ENCODE results near the gene PIGB.
"Not testable (repeated sequence)": the region's sequence is repeated elsewhere in the genome, so short reads cannot be mapped to it uniquely, and the experiment has no call there.

PIGB gene

GRCh38 chr15:55279746-55280351, 39.2 kb upstream of the PIGB start:
- TF ChIP-seq CTCF (IDR thresholded peaks at IDR 0.05; ENCODE audit: low read depth, low read length), result no peak
- no peak overlapping the region for H3K4me3 ChIP-seq (ENCODE audit: low read depth, low read length)

GRCh38 chr15:55280589-55280988, 38.4 kb upstream of the PIGB start:
- not testable (repeated sequence) for H3K4me3 ChIP-seq (ENCODE audit: low read depth, low read length)

DNA sequence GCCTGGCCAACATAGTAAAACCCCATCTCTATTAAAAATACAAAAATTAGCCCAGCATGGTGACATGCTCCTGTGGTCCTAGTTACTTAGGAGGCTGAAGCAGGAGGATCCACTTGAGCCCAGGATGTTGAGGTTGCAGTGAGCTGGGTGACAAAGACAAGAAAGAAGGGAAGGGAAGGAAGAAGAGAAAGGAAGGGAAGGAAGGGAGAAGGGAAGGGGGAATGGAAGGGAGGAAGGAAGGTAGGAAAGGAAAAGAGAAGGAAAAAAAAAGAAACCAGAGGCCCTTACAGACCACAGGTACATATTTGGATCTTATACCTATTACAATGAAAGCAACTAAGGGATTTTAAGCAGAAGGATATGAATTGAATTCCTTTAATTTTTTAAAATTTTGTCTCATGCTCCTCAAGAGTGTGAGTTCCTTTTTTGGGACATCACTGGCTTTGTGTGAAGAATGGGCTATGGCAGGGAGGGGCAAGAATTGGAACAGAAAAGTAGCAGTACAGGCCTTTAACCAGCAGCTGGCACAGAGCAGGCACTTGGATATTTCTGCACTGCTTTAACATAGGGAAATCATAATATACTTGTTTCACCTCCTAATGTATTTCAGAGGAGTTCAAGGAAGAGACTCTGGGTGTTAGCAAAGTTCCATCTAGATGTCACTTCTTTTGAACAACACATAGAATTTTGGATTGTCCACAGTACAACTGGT, 37.3 kb upstream of the PIGB start:
- no peak overlapping the region for H3K4me3 ChIP-seq (ENCODE audit: low read depth, low read length)
- no peak for TF ChIP-seq CTCF (IDR thresholded peaks at IDR 0.05; ENCODE audit: low read depth, low read length)

GRCh38 chr15:55282284-55282833, 36.7 kb upstream of the PIGB start:
- 0 out of 2 replicates have a peak overlapping the region, but pooled peaks have one; percentile 13 for H3K4me3 ChIP-seq (ENCODE audit: low read depth, low read length)
- TF ChIP-seq CTCF (IDR thresholded peaks at IDR 0.05; ENCODE audit: low read depth, low read length), result no peak

GRCh38 chr15:55283379-55284147, 35.5 kb upstream of the PIGB start:
- no peak overlapping the region for H3K4me3 ChIP-seq (ENCODE audit: low read depth, low read length)

GRCh38 chr15:55284426-55284825, 34.6 kb upstream of the PIGB start:
- H3K4me3 ChIP-seq (ENCODE audit: low read depth, low read length), result no peak overlapping the region
- TF ChIP-seq CTCF (IDR thresholded peaks at IDR 0.05; ENCODE audit: low read depth, low read length), result no peak

More at GRCh38 chr15:55283379-55284147, 35.5 kb upstream of the PIGB start:
- no peak for TF ChIP-seq CTCF (IDR thresholded peaks at IDR 0.05; ENCODE audit: low read depth, low read length)

- H3K4me3 ChIP-seq (ENCODE audit: low read depth, low read length), result not testable (repeated sequence)
Measured at GRCh38 chr15:55286442-55287189, 32.4 kb upstream of the PIGB start.

Data from WI38 (cell line).